Measurements from ENCODE around the gene CCNY.

The CCNY gene

DNA sequence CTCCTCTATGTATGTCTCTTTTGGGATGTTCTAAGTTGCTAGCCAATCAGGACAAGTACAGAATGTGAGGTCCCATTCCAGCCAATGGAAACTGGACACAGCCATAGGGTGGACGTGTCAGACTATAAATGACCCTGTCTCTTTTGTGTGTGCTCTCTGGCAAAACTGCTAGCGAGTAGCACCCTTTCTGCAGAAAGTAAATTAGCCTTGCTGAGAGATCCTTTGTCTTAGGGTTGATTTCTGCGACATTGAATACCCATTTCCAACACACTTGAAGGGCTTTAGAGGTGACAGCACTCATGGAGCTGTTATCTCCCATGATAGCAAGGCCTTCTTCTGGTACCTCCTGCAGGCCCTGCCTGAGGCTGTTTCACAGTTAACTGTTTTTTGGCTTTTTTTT lies 107.5 kb downstream of the CCNY start:
- no peak for TF ChIP-seq POLR2A (IDR thresholded peaks at IDR 0.05; ENCODE audit: low read depth, low read length)
- TF ChIP-seq POLR2AphosphoS5 (IDR thresholded peaks at IDR 0.05; ENCODE audit: low read depth, low read length): no peak
- TF ChIP-seq TAF1 (IDR thresholded peaks at IDR 0.05; ENCODE audit: low read depth, low read length): no peak
- TF ChIP-seq POU2F2 (IDR thresholded peaks at IDR 0.05; ENCODE audit: low read depth, low read length): no peak
- TF ChIP-seq SPI1 (IDR thresholded peaks at IDR 0.05; ENCODE audit: low read depth, low read length): no peak
- no peak for TF ChIP-seq PAX5 (IDR thresholded peaks at IDR 0.05; ENCODE audit: insufficient read depth, low read length, severe bottlenecking)
- DNase-seq (ENCODE audit: insufficient read length, low spot score) (no peak), FAIRE-seq (no peak)

DNA sequence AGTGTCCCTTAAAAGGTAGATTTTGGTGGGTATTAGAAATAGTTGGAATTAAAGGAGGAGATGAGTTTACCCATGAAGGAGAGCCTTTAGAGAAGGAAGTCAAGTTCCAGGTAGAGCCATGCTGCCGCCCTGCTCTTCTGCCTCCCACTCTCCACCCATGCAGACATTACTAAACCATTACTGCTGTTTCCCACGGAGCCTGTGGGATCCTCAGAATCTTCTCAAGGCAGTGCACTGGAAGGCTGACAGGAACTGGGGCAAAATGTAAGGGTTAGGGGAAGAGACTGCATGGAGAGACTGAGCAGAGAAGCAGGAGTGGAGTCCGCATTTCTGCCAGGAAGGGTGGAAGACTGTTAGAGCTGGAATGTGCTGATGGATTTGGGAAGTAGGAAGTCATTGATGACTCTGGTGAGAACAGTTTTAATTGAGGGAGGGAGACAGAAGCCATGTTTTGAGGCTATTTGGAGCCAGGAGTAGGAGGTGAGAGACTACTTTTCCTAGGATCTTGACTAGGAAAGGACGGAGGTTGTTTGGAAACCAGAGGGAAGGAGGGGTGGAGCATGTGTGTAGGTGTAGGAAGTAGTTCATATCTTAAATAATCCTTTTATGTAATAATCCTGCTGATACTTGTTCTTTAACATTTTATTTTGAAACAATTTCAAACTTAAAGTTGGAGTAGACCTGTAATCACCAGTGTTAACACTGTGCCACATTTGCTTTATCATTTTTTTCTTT lies 109.0 kb downstream of the CCNY start:
- no peak for TF ChIP-seq POLR2A (IDR thresholded peaks at IDR 0.05; ENCODE audit: low read depth, low read length)
- TF ChIP-seq POLR2AphosphoS5 (IDR thresholded peaks at IDR 0.05; ENCODE audit: low read depth, low read length): no peak
- TF ChIP-seq TAF1 (IDR thresholded peaks at IDR 0.05; ENCODE audit: low read depth, low read length): no peak
- TF ChIP-seq SPI1 (IDR thresholded peaks at IDR 0.05; ENCODE audit: low read depth, low read length): no peak
- TF ChIP-seq PAX5 (IDR thresholded peaks at IDR 0.05; ENCODE audit: insufficient read depth, low read length, severe bottlenecking): no peak
- TF ChIP-seq POU2F2 (IDR thresholded peaks at IDR 0.05; ENCODE audit: low read depth, low read length): no peak
- no peak for DNase-seq (ENCODE audit: insufficient read length, low spot score)
- FAIRE-seq: no peak

DNA sequence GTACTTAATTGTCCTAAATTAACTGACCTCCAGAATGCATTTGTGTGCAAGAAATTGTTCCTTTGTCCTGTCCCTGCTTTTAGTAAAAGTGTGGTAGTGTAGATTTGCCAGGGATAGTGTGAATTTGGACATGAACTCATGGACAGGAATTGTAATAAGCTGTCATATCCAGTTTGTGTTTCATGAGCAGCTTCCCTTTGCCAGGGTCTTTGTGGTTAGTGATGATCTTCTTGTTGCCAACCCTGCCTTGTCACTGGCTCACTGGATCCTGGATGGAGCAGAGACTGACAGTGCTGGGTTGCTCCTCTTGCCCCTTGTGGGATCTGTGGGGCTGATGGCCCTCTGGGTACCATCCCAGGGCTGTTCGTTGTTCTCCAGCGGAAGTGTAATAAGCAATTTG lies 110.1 kb downstream of the CCNY start:
- no peak for DNase-seq (ENCODE audit: insufficient read length, low spot score)
- TF ChIP-seq POU2F2 (IDR thresholded peaks at IDR 0.05; ENCODE audit: low read depth, low read length) (no peak), PAX5 (IDR thresholded peaks at IDR 0.05; ENCODE audit: insufficient read depth, low read length, severe bottlenecking) (no peak), SPI1 (IDR thresholded peaks at IDR 0.05; ENCODE audit: low read depth, low read length) (no peak), TAF1 (IDR thresholded peaks at IDR 0.05; ENCODE audit: low read depth, low read length) (no peak)
- FAIRE-seq: no peak

DNA sequence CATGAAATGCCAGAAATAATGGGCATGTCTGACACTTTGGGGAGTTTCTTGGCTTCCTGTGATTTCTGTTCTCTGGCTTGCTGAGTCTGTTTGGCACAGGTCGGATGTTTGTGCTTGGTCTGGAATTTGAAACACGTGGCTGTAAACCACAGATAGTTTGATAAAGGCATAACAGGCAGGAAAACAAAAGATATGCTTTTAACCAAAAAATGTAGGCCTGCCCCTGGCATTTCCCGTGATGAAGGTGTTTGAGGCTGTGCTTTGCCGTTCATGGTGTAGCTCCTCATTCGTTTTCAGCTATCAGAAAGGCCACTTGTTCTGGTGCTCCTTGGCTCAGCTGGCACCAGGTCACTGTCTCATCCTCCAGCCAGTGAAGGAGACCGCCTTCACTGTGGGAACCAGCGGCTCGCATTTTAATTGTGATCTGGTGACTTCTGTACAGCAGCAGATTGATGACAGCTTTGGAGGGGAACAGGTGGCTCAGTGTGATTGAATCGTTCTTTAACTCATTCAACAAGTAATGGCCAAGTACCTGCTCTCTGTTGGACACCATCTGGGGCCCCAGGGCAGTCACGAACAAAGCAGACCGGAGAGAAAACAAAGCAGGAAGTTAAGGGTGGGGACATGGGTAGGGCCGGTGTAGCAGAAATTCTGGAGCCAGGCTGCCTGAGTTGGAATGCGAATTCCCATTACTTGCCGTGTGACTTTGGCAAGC lies 111.5 kb downstream of the CCNY start:
- TF ChIP-seq POU2F2 (IDR thresholded peaks at IDR 0.05; ENCODE audit: low read depth, low read length) (no peak), POLR2A (IDR thresholded peaks at IDR 0.05; ENCODE audit: low read depth, low read length) (no peak), POLR2AphosphoS5 (IDR thresholded peaks at IDR 0.05; ENCODE audit: low read depth, low read length) (no peak), TAF1 (IDR thresholded peaks at IDR 0.05; ENCODE audit: low read depth, low read length) (no peak), PAX5 (IDR thresholded peaks at IDR 0.05; ENCODE audit: insufficient read depth, low read length, severe bottlenecking) (no peak), SPI1 (IDR thresholded peaks at IDR 0.05; ENCODE audit: low read depth, low read length) (no peak)
- no peak for DNase-seq (ENCODE audit: insufficient read length, low spot score)
- no peak for FAIRE-seq

DNA sequence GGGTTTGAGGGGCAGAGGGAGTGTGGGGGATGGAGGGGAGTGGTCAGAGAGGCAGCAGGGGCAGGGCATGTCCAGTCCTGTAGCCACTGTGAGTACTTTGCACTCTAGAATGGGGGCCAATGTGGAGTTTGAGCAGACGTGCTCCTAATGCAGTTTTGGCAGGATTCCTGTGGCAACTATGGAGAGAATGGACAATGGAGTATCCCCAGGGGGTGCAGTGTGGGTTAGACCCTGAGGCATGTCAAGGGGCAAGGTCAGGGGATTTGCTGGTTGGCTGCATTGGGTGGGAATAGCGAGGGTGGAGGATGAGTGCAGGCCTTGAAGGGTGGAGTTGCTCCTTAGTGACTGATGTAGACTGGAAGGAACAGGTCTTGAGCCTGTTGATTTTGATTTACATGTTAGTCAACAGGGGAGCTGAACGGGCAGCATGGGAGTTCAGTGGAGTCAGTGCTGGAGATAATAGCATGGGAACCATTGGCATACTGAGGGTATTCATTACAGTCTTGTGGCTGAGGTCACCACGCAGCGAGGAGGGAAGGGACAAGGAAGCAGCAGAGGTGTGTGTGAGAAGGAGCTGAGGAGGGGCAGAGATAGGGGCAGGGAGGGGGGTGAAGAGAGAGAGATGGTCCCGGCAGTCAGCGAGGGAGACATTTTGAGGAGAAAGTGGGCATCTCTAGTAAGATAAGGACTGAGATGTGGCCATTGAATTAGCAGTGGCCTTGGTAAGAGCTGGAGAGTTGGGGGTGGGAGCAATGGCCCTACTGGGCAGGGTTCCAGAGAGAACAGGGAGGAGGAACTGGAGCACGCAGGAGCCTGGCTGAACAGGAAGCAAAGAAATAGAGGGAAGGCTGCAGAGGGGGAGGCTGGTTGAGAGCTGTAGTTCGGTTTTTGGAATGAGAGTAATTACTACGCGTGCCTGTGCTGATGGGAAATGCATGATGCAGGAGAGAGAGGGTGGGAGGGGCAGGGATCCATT lies 112.7 kb downstream of the CCNY start:
- DNase-seq (ENCODE audit: insufficient read length, low spot score): no peak
- FAIRE-seq: no peak
- TF ChIP-seq POLR2A (IDR thresholded peaks at IDR 0.05; ENCODE audit: low read depth, low read length) (no peak), POLR2AphosphoS5 (IDR thresholded peaks at IDR 0.05; ENCODE audit: low read depth, low read length) (no peak)

DNA sequence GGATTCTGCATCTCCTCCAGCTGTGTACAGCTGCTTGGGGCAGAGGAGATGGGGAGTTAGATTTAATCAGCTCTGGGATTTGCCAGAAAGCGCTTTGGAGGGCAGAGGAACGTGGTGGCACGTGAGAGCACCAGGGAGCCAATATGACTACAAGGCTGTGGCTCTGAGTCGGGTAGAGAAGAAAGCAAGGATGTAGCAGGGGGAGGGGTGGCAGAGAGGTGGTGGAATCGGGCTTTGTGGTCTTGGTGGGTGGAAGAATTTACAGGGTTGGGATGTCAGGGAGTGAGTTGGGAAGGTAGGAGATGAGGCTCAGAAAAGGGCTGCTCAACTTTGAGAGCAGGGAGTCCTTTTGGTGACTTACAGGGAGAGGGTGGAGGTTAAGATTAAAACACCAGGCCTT lies 113.6 kb downstream of the CCNY start:
- TF ChIP-seq TAF1 (IDR thresholded peaks at IDR 0.05; ENCODE audit: low read depth, low read length): no peak
- TF ChIP-seq POLR2A (IDR thresholded peaks at IDR 0.05; ENCODE audit: low read depth, low read length): no peak
- TF ChIP-seq SPI1 (IDR thresholded peaks at IDR 0.05; ENCODE audit: low read depth, low read length): no peak
- TF ChIP-seq POU2F2 (IDR thresholded peaks at IDR 0.05; ENCODE audit: low read depth, low read length): no peak
- no peak for TF ChIP-seq PAX5 (IDR thresholded peaks at IDR 0.05; ENCODE audit: insufficient read depth, low read length, severe bottlenecking)
- no peak for TF ChIP-seq POLR2AphosphoS5 (IDR thresholded peaks at IDR 0.05; ENCODE audit: low read depth, low read length)

DNA sequence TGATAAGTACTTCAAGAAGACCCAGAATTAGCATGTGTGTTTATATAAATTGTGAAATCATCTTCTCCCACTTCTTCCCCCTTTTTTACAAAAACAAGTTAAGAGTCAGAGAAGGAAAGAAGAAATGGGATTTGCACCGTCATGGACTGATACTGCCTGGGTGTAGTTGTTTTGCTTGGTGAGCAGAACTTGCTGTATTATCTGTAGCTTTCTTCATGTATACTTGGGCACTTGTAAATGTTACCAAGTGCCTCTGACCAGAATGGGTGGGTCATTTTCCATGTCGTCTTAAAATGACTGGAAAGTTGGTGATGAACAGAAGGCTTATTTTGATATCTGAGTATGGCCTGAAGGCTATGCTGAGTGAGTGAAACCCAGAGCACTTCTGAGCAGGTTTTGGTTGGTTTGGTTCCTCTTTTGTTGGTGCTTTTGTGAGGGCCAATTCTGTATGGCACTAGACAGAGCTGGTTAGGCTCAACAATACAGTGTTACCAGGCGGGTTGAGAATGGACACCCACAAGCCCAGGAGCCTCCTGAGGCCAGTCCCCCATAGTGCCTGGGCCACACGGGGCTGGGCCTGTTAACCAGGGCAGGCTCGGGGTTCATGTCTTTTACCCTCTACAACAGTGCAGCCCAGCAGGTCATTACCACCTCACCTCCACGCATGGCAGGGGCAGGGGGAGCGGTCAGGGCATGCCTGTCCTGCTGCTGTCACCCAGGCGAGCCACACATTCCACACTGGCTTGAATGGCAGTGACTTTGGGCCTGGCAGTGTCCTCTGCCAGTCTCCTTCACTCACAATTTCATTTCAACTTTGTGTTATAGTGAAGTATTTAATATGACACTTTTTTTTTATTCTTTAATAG lies 115.1 kb downstream of the CCNY start:
- DNase-seq (ENCODE audit: insufficient read length, low spot score) (peak; percentile 38), FAIRE-seq (peak; percentile 69)
- no peak for TF ChIP-seq POLR2A (IDR thresholded peaks at IDR 0.05; ENCODE audit: low read depth, low read length)
- TF ChIP-seq TAF1 (IDR thresholded peaks at IDR 0.05; ENCODE audit: low read depth, low read length): no peak
- TF ChIP-seq POU2F2 (IDR thresholded peaks at IDR 0.05; ENCODE audit: low read depth, low read length): no peak
- peak; percentile 51 for TF ChIP-seq SPI1 (IDR thresholded peaks at IDR 0.05; ENCODE audit: low read depth, low read length)
- no peak for TF ChIP-seq PAX5 (IDR thresholded peaks at IDR 0.05; ENCODE audit: insufficient read depth, low read length, severe bottlenecking)
- TF ChIP-seq POLR2AphosphoS5 (IDR thresholded peaks at IDR 0.05; ENCODE audit: low read depth, low read length): no peak

More for the DNA sequence above, 113.6 kb downstream of the CCNY start:
- DNase-seq (ENCODE audit: insufficient read length, low spot score) (no peak), FAIRE-seq (no peak)

DNA sequence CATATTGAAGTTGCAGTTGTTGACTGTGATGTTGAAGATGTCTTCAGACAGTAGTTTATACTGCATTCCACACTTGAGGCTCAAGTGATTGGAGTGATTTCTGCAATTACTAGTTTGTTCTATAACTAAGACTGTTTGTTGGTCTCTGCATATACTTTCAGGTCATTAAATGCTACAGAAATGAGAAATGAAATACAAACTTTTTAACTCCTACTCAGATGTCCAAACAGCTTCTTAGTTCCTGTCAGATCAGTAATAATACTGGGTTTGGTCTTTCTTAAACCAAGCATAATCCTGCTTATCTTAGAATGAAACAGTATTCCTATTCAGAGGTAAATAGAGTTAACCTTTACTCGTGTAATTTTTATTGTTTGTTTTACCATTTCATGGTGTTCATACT lies 115.9 kb downstream of the CCNY start:
- DNase-seq (ENCODE audit: insufficient read length, low spot score) (no peak), FAIRE-seq (no peak)
- TF ChIP-seq TAF1 (IDR thresholded peaks at IDR 0.05; ENCODE audit: low read depth, low read length) (no peak), SPI1 (IDR thresholded peaks at IDR 0.05; ENCODE audit: low read depth, low read length) (no peak), POU2F2 (IDR thresholded peaks at IDR 0.05; ENCODE audit: low read depth, low read length) (no peak), POLR2AphosphoS5 (IDR thresholded peaks at IDR 0.05; ENCODE audit: low read depth, low read length) (no peak), POLR2A (IDR thresholded peaks at IDR 0.05; ENCODE audit: low read depth, low read length) (no peak), PAX5 (IDR thresholded peaks at IDR 0.05; ENCODE audit: insufficient read depth, low read length, severe bottlenecking) (no peak)

Data from GM12891 (cell line).